VCaP (cell line): Measurements from ENCODE around the gene IQCK.

Experiments
- H3K27ac ChIP-seq: fragments of 450-650 bp; 2 replicates; pipeline ENCODE4 v1.5.1; 2017
- CTCF ChIP-seq: fragments of 450-650 bp; conservative IDR thresholded peaks from 2 replicates; pipeline ENCODE4 v1.5.1; 2017; ENCODE audit warnings: mild to moderate bottlenecking, moderate library complexity

The IQCK gene

GRCh38 chr16:19859603-19860002 is 141.5 kb downstream of the IQCK start:
- H3K27ac ChIP-seq = peak overlapping the region; percentile 42

GRCh38 chr16:19860166-19861041 is 142.3 kb downstream of the IQCK start:
- H3K27ac ChIP-seq = peak overlapping the region; percentile 42
- no peak for TF ChIP-seq CTCF

More at GRCh38 chr16:19859603-19860002, 141.5 kb downstream of the IQCK start:
- no peak for TF ChIP-seq CTCF

GRCh38 chr16:19861133-19861532 is 143.1 kb downstream of the IQCK start:
- no peak for TF ChIP-seq CTCF
- no peak overlapping the region for H3K27ac ChIP-seq

- no peak for TF ChIP-seq CTCF
- no peak overlapping the region for H3K27ac ChIP-seq
Observed at GRCh38 chr16:19861811-19862327, 143.8 kb downstream of the IQCK start.

- no peak for TF ChIP-seq CTCF
- H3K27ac ChIP-seq = no peak overlapping the region
Observed at GRCh38 chr16:19863990-19864389, 145.9 kb downstream of the IQCK start.

GRCh38 chr16:19864566-19864965 is 146.5 kb downstream of the IQCK start:
- TF ChIP-seq CTCF = no peak

GRCh38 chr16:19868421-19868820 is 150.3 kb downstream of the IQCK start:
- no peak overlapping the region for H3K27ac ChIP-seq
- no peak for TF ChIP-seq CTCF

More at GRCh38 chr16:19864566-19864965, 146.5 kb downstream of the IQCK start:
- no peak overlapping the region for H3K27ac ChIP-seq
